Head of caudate nucleus (tissue), 42 donors: ENCODE measurements around the gene HEATR1.
"Not testable (repeated sequence)": the region's sequence is repeated elsewhere in the genome, so short reads cannot be mapped to it uniquely, and the experiment has no call there.

ENCODE experiments used
- DNase-seq, 42 donors: peaks; one replicate each; pipeline versions ENCODE4 v3.0.0 to v3.0.0-alpha.2; 2020 to 2021; ENCODE audit warnings: mixed read lengths in 7 of 42
- intact Hi-C: fragments of 100-400 bp; cut with DNase I; formaldehyde crosslinking; loops from one replicate; pipeline ENCODE4 v1.15.0; 2022

HEATR1 gene, protein sequence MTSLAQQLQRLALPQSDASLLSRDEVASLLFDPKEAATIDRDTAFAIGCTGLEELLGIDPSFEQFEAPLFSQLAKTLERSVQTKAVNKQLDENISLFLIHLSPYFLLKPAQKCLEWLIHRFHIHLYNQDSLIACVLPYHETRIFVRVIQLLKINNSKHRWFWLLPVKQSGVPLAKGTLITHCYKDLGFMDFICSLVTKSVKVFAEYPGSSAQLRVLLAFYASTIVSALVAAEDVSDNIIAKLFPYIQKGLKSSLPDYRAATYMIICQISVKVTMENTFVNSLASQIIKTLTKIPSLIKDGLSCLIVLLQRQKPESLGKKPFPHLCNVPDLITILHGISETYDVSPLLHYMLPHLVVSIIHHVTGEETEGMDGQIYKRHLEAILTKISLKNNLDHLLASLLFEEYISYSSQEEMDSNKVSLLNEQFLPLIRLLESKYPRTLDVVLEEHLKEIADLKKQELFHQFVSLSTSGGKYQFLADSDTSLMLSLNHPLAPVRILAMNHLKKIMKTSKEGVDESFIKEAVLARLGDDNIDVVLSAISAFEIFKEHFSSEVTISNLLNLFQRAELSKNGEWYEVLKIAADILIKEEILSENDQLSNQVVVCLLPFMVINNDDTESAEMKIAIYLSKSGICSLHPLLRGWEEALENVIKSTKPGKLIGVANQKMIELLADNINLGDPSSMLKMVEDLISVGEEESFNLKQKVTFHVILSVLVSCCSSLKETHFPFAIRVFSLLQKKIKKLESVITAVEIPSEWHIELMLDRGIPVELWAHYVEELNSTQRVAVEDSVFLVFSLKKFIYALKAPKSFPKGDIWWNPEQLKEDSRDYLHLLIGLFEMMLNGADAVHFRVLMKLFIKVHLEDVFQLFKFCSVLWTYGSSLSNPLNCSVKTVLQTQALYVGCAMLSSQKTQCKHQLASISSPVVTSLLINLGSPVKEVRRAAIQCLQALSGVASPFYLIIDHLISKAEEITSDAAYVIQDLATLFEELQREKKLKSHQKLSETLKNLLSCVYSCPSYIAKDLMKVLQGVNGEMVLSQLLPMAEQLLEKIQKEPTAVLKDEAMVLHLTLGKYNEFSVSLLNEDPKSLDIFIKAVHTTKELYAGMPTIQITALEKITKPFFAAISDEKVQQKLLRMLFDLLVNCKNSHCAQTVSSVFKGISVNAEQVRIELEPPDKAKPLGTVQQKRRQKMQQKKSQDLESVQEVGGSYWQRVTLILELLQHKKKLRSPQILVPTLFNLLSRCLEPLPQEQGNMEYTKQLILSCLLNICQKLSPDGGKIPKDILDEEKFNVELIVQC (N-terminal part only)

DNA sequence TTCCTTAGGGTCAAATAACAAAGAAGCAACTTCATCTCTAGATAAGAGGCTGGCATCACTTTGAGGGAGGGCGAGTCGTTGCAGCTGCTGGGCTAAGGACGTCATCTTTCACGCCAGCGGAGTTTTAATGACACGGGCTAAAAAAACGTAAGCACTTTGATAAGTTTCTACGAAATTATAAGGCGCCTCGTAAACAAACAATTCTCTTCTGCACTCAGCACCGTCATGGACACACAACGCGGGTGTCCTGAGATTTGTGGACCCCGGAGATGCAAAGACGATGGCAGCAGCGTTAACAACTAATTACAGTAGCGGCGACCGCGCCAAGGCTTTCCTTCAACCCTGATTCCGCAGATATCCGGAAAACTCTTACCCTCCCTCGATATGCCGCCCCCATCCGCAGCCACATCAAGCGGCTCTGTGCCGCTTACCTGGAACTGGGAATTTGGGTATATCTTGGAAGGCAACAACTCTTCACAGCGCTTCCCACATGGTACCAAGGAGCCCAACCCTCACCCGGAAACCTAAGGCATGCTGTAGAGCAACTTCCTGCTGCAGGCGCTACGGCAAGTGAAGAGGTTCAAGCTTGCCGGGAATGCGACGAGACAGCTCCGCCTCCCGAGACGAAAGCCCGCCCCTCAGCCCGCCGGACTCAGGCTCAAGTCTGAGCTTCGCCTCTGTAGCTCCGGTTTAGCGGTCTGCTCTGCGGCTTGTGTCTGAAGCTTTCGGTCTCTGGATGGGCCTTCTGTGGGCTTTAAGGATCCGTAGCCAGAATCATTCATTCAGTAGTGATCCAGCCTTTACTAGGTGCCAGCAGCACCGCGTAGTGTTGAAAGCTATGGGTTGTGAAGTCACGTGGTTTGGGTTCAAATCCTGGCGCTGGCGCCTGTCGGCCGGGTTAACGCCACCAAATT is at the start of gene HEATR1:
Gene HEATR1, minus strand, starts transcription at position 526 of the 914 bp plus-strand sequence. Its CDS starts 421 bp downstream, at position 105.
- intact Hi-C loops, result loop anchor here (1.0 to 10.0 kb wide), 3 partner anchors 91 to 499 kb away; partner anchors contain the start of gene MTR
- DNase-seq, result peak; percentile 90 to 98 (median 95)

DNA sequence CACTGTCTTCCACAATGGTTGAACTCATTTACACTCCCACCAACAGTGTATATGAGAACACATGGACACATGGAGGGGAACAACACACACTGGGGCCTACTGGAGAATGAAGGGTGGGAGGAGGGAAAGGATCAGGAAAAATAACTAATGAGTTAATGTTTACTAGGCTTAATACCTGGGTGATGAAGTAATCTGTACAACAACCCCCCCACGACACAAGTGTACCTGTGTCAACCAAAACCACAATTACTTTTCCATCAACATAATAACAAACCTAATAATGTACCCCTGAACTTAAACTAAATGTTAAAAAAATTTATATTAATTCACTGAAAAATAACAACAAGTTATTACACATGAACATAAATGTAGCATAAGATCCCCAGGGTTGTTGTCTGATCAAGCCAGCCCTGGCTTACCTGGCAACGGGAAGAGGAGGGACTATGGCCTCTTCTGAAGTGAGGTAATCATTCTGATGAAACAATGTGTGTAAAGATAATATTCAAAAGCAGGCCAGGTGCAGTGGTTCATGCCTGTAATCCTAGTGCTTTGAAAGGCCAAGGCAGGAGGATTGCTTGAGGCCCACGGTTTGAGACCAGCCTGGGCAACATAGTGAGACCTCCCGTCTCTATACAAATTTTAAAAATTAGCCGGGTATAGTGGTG is 40.8 kb upstream of the HEATR1 start:
- intact Hi-C loops, result no loop called here
- DNase-seq, result no peak

DNA sequence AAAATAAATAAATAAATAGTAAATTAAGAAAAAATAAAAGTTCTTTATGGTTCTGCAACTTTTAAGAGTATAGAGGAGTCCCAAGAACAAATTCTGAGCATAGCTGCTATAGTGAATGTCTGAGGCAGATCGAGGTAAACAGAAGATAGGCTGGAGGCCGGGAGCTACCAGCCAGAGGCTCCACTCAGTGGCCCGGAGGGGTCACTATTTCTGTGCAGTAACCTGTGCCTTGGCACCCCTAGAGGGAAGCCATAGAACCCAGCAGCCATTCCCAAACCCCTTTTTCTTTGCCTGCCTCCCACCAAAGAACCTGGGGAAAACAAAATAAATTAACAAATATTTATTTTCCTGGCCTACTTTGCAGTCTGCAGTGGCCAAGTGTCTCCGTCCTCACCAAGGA is 38.4 kb upstream of the HEATR1 start:
- no peak for DNase-seq
- intact Hi-C loops, result no loop called here

DNA sequence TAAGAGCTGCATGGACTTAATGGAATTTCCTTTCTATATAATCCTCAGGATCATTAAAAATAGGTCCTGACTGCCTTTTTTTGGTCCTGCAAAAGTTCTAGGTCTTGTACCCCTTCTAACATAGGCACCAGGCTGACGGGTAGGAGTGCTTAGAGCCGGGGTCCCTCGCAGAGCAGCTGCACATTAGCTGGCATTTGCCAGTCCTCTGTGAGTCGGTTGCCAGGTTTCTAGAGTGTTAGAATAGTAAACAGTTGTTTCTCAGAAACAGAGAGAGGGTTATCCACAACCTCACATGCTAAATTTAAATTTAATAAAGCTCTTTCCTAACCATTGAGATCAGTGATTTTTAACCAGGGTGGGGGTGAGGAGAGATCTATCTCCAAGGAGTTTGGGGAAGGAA is 35.4 kb upstream of the HEATR1 start:
- peak in 1 of 42 donors; percentile 1 for DNase-seq
- intact Hi-C loops, result no loop called here

DNA sequence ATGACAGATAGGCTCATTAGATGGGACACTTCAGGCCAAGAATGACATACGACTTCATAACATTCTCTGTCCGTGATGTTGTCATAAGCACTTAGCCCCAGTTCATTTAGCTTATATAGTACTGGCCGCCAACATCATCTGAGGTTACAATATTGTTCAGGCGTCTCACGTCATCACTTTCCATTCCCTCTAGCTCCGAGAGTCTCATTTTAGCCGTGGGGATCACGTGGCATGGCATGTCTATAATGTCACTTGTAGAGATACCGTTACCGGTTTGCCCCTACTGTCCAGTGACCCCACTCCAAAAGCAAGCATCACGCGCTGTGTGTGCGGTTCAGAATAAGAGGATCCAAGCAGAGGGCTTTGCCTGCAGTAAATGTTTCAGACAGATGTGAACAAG is 34.6 kb upstream of the HEATR1 start:
- intact Hi-C loops, result no loop called here
- no peak for DNase-seq

DNA sequence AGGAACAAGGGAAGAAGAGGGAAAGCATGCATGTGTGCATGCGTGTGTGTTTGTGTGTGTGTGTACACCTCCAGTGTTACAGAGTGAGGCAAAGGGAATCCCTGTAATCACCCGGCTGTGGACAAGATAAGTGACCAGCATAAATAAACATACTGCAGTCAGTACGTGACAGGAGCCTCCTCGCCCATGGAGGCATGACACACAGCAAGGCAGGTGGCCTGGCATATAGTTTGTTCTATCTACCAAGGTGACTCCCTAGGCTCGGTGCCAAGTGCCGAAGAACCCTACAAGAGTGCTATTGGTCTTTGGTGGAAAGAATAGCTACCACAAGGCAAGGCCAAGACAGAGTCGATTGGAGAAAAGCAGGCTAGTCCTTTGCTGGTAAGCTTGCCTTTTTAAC is 31.7 kb upstream of the HEATR1 start:
- DNase-seq, result no peak
- intact Hi-C loops, result no loop called here

DNA sequence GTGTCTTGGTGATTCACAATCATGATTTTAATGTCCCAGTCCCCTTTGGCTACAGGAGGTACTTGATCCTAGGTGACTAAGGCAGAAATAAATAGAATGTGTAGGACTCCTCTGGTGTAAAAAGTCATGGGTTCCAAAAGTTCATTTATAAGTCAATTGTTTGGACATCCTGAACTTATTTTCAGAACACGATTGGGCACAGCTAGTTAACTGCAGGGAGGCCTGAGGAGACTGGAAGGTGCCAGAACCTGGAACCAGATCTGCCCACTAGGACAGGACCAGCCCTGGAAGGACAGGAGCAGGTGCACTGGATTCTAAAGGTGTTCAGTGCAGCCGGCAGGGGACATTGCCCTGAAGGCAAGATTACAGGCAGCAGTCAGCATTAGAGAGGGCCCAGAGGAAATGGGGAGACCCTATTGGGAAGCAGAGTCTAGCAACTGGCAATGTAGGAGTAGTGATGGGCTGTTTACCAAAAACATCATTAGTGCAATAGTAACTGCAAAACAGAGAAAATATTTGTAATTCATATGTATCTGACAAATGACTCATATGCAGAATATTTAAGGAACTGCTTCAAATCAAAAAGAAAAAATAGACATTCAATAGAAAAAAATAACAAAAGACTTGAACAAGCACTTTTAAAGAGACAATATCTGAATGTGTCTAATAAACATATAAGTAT is 23.6 kb upstream of the HEATR1 start:
- DNase-seq, result no peak
- intact Hi-C loops, result no loop called here

DNA sequence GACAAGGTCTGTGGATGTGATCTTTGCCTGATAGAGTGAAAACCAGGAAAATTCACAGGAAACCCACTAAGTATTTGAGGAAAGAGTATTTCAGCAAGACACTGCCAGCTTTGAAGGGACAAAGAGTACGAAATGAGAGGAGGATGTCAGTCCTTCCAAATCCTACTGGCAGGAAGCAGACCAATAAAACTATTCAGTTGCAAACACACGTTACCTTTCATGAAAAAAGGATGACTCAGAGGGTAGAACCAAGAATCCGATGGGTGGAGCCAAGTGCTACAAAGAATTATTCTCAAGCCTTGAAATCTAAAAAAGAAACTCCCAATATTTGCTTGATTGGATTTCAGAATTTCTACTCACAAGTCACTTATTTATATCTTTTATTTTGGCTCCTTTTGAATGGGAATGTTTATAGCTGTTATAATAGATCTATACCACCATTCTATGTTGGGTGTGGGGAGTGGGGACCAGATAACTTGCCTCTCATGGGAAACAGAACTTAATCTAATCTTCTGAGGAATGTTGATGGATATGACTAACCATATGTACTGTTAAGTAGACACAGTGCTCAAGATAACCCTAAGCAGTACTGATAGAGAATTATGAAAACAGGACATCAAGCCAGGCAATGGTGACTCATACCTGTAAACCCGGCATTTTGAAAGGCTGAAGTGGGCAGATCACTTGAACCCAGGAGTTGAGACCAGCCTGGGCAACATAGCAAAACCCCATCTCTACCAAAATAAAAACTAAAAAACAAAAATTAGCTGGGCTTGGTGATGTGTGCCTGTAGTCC is 19.3 kb upstream of the HEATR1 start:
- intact Hi-C loops, result no loop called here
- no peak for DNase-seq

DNA sequence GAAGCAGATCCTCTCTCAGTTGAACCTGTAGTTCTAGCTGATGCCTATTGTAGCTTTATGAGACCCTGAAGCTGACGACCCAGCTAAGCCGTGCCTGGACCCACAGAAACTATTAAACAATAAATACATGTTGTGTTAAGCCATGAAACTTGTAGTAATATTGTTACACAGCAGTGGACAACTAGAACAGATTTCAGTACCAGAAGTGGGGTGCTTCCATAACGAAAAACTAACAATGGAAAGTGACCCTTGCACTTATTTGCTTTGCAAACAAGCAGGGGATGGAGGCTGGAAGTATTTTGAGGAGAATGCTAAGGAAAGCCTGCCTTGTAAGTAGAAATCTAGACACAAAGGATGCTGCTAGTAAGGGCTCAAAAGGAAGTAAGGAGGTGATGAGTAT is 18.1 kb upstream of the HEATR1 start:
- intact Hi-C loops, result no loop called here
- no peak for DNase-seq

DNA sequence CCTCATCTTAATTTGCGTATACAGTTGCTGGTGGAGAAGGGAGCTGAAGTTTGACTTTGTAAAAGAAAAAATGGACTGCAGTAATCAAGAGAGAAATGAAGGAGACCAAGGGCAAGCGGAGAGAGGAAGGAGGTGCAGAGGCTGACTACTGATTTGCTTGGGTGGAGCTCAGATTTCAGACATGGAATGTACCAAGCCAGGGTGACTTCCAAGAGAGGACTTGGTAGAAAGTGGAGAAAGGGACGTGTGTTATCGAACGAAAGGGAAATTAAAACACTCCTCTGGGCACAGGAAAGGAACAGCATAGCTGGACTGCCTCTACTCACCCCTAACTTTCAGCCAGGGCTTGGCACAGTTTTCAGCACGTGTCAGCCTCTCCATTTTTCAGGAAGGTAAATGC is 15.1 kb upstream of the HEATR1 start:
- intact Hi-C loops, result no loop called here
- no peak for DNase-seq

DNA sequence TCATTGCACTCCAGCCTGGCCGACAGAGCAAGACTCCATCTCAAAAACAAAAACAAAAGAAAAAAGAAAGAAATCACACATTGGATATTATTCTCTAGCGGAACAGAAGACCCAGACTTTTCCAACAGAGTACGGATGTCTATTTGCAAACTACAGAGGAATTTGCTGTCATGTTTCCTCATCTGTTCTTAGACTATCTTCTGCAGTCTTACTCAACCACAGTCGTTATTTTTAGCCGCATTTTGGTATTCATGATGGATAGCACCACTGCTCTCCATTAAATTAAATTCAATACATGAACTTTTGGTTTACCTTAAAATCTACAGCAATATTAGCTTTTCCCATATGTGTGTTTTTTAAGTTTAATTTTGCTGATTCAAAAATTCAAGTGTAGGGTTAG is 14.2 kb upstream of the HEATR1 start:
- intact Hi-C loops, result no loop called here
- DNase-seq, result no peak

DNA sequence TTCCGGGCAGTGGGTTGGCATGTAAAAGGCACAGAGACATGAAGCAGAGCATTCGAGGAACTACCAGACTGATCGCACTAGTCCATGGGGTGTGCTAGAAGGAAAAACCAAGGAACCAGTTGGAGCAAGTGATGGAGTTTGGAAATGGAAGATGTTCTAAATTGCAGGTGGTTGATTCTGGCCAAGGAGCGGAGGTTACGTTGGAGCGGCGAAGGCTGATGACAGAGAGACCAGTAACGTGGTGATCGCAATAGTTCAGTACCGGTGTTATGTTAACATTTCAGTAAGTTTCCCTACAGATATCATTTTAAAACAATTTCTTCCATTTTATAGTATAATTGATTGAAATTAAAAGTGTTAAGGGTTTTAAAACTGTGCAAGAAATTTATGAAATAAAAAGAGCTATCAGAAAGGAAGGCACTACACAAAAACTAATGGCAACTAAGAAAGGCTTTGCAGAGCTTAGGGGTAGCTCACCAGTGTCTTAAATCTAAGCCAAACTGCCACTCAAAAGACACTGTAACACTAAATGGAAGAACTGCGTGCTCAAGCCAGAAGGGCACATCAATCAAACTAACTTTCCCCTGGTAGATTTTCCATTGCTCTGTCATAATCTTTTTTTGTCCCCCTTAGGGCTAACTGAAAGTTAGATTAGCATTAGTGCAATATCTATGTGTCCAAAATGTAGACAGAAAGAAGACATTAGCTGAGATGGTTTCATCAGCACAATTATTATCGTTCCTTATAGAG is 11.3 kb upstream of the HEATR1 start:
- intact Hi-C loops, result no loop called here
- DNase-seq, result no peak

DNA sequence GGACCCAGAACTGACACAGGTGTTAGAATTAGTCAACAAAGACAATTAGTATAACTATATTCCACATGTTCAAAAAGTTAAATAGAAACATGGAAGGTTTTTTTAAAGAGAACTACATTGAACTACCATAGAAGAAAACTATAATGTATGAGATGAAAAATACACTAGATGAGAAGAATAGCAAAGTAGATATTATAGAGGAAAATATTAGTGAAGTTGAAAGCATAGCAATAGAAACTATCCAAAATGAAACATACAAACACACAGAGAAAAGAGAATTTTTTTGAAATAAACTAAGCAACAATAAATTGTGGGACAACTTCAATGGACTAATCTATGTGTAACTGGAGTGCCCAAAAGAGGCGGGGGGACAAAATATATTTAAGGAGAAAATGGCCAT is 8.0 kb upstream of the HEATR1 start:
- intact Hi-C loops, result no loop called here
- no peak for DNase-seq

DNA sequence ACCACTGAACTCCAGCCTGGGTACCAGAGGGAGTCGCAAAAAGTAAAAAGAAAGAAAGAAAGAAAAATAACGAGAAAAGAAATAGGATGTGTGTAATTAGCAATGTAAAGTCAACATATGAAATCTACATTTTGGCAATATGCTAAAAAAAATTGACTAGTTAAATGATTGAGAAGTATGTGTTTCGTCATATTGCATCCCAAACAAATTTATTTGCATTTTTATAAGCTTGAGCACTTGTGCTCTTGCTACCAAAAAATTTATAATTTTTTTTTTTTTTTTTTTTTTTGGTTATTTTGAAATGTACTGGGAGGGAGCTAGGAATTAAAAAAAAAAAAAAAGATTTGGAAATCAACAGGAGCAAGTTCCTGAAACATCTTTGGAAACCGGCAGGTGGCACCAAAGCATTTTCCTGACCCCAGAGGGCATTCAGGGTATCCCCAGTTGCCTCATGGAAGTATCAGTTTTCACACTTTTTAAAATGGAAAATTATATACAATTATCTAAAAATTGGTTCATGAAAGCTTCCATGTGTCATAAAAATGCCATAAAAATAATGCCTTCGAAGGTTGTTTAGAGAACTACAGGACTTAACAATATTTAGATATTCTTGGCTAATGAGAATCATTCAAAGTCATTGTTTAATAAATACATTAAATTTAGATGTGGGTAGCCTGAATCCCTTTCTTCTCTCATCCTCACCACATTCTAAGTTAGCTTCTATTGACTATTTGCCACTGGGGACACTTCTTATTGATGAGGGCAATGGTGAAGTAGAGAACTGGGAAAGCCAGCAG is 4.8 kb upstream of the HEATR1 start:
- intact Hi-C loops, result loop anchor here (10.0 kb wide), 2 partner anchors 86 to 504 kb away; no protein-coding TSS in a partner anchor

DNA sequence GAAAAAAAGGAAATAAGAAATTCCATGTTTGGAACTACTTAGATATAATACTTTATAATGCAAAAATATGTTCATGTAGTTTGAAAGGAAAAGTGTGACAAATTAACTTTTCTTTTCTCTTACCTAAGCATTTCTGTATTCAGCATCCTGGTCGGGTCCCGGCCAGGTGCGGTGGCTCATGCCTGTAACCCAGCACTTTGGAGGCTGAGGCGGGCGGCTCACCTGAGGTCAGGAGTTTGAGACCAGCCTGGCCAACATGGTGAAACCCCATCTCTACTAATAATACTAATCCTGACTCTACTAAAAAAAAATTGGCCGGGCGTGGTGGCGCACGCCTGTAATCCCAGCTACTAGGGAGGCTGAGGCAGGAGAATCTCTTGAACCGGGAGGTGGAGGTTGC is 3.3 kb upstream of the HEATR1 start:
- intact Hi-C loops, result loop anchor here (10.0 kb wide), 2 partner anchors 87 to 503 kb away; no protein-coding TSS in a partner anchor
- not testable (repeated sequence) for DNase-seq

More for the DNA sequence above, 4.8 kb upstream of the HEATR1 start:
- peak; percentile 45 to 84 (median 72) for DNase-seq
